IMR-90 (cell line): ENCODE measurements around the gene AKAP12. TPM values are rescaled to one million over a fixed set of nuclear protein-coding genes. Genes with fewer than 3 reads are reported as not detected.

ENCODE experiments used
- ATAC-seq: fragments of 200-7000 bp; cut with Tn5 transposase; 2 replicates; pipeline ENCODE4 v1.9.1; 2020; ENCODE audit warnings: low read depth, mild to moderate bottlenecking, moderate library complexity
- BruUV-seq: library from RNA; stranded (reverse); fragments of 400-500 nt; replicated peaks from 2 replicates; lab custom pipeline; 2021; lab: Mats Ljungman, UMichigan
- CTCF ChIA-PET: fragments of 300-600 bp; formaldehyde crosslinking; extraction: SDS; loops from one replicate; lab custom pipeline; 2021; ENCODE audit warnings: antibody characterized with exemption; lab: Yijun Ruan, JAX
- POLR2A ChIA-PET: fragments of 300-600 bp; sonication (Branson Sonifier 250); formaldehyde crosslinking; loops from one replicate; lab custom pipeline; 2022; ENCODE audit warnings: antibody characterized with exemption; ENCODE audit not compliant: unreplicated experiment; lab: Charles Lee
- DNase-seq: peaks from one replicate; pipeline ENCODE4 v3.0.0; 2013
- H2AFZ ChIP-seq: replicated peaks from 2 replicates; pipeline ENCODE3; 2013; ENCODE audit warnings: low read length, mild to moderate bottlenecking; ENCODE audit not compliant: poor library complexity
- H2AK5ac ChIP-seq: 2 replicates; pipeline ENCODE4 v1.6.1; 2013; ENCODE audit warnings: low read depth, low read length, inconsistent platforms
- H2AK9ac ChIP-seq: replicated peaks from 2 replicates; pipeline ENCODE3; 2013; ENCODE audit warnings: mild to moderate bottlenecking, low read depth, low read length, moderate library complexity; ENCODE audit not compliant: poor library complexity
- H2BK120ac ChIP-seq: 2 replicates; pipeline ENCODE4 v1.6.1; 2013; ENCODE audit warnings: low read depth, low read length, inconsistent platforms
- H2BK15ac ChIP-seq: 3 replicates; pipeline ENCODE4 v1.6.1; 2013; ENCODE audit warnings: low read depth, low read length, inconsistent platforms
- H2BK20ac ChIP-seq: 2 replicates; pipeline ENCODE4 v1.6.1; 2013; ENCODE audit warnings: low read depth, mild to moderate bottlenecking, inconsistent platforms, low read length, moderate library complexity
- H2BK5ac ChIP-seq: 2 replicates; pipeline ENCODE4 v1.6.1; 2013; ENCODE audit warnings: mild to moderate bottlenecking, low read depth, low read length, inconsistent platforms; ENCODE audit not compliant: poor library complexity, severe bottlenecking
- H3K14ac ChIP-seq: replicated peaks from 2 replicates; pipeline ENCODE4 v1.6.1; 2013; ENCODE audit warnings: low read depth, low read length, inconsistent platforms
- H3K18ac ChIP-seq: 2 replicates; pipeline ENCODE4 v1.6.1; 2013; ENCODE audit warnings: low read depth, low read length, control low read depth
- H3K23ac ChIP-seq: 2 replicates; pipeline ENCODE4 v1.6.1; 2013; ENCODE audit warnings: low read depth, low read length, inconsistent platforms
- H3K27ac ChIP-seq: 2 replicates; pipeline ENCODE4 v1.5.1; 2013; ENCODE audit warnings: mild to moderate bottlenecking, control low read depth, low read length; ENCODE audit not compliant: insufficient read depth
- H3K27me3 ChIP-seq: 2 replicates; pipeline ENCODE4 v1.6.1; 2013; ENCODE audit warnings: low read length; ENCODE audit not compliant: control insufficient read depth, insufficient read depth
- H3K36me3 ChIP-seq: 2 replicates; pipeline ENCODE4 v1.6.1; 2013; ENCODE audit warnings: low read length, mixed read lengths; ENCODE audit not compliant: control insufficient read depth, insufficient read depth
- H3K4ac ChIP-seq: 2 replicates; pipeline ENCODE4 v1.6.1; 2013; ENCODE audit warnings: low read depth, low read length, inconsistent platforms
- H3K4me1 ChIP-seq: 2 replicates; pipeline ENCODE4 v1.6.1; 2013; ENCODE audit warnings: low read length, mixed read lengths; ENCODE audit not compliant: control insufficient read depth, insufficient read depth
- H3K4me2 ChIP-seq: 2 replicates; pipeline ENCODE4 v1.6.1; 2013; ENCODE audit warnings: low read depth, mild to moderate bottlenecking, control low read depth, low read length, moderate library complexity
- H3K4me3 ChIP-seq: 2 replicates; pipeline ENCODE4 v1.5.1; 2013; ENCODE audit warnings: low read depth, mild to moderate bottlenecking, control low read depth, low read length, moderate library complexity; ENCODE audit not compliant: insufficient read depth
- H3K56ac ChIP-seq: 2 replicates; pipeline ENCODE4 v1.6.1; 2013; ENCODE audit warnings: low read length, inconsistent platforms; ENCODE audit not compliant: insufficient read depth; ENCODE audit errors: extremely low read depth
- H3K79me1 ChIP-seq, 2 experiments: 2 replicates each; pipeline ENCODE4 v1.6.1; 2013; ENCODE audit warnings: low read length in 2 of 2, inconsistent platforms in 1 of 2, low read depth in 1 of 2
- H3K9ac ChIP-seq: 2 replicates; pipeline ENCODE4 v1.6.1; 2013; ENCODE audit warnings: low read depth, low read length, control low read depth
- H3K9me1 ChIP-seq: 2 replicates; pipeline ENCODE4 v1.6.1; 2013; ENCODE audit warnings: low read length, inconsistent platforms; ENCODE audit not compliant: insufficient read depth
- H3K9me3 ChIP-seq: 2 replicates; pipeline ENCODE4 v1.6.1; 2013; ENCODE audit warnings: low read length; ENCODE audit not compliant: control insufficient read depth, insufficient read depth
- H4K20me1 ChIP-seq: 2 replicates; pipeline ENCODE4 v1.6.1; 2013; ENCODE audit warnings: low read length, inconsistent platforms; ENCODE audit not compliant: insufficient read depth
- H4K5ac ChIP-seq: 2 replicates; pipeline ENCODE4 v1.6.1; 2013; ENCODE audit warnings: mild to moderate bottlenecking, low read depth, low read length, control low read depth
- H4K8ac ChIP-seq, 2 experiments: 2 replicates each; pipeline ENCODE4 v1.6.1; 2013; ENCODE audit warnings: low read depth in 2 of 2, low read length in 2 of 2, control low read depth in 1 of 2, inconsistent platforms in 1 of 2
- H4K91ac ChIP-seq: 2 replicates; pipeline ENCODE4 v1.6.1; 2013; ENCODE audit warnings: low read depth, low read length, inconsistent platforms; ENCODE audit not compliant: insufficient read depth
- BHLHE40 ChIP-seq: fragments of 150-350 bp; IDR thresholded peaks from 2 replicates; pipeline ENCODE4 v1.6.1; 2016; ENCODE audit warnings: mild to moderate bottlenecking, low read depth, low read length
- FOS ChIP-seq: fragments of 150-350 bp; IDR thresholded peaks from 2 replicates; pipeline ENCODE4 v1.6.1; 2016; ENCODE audit warnings: low read depth, low read length
- MAFK ChIP-seq: IDR thresholded peaks from 2 replicates; pipeline ENCODE4 v1.6.1; 2012; ENCODE audit warnings: low read depth, low read length, improper control_type of control experiment
- MAZ ChIP-seq: IDR thresholded peaks from 2 replicates; pipeline ENCODE4 v1.6.1; 2012; ENCODE audit warnings: low read depth, mild to moderate bottlenecking, low read length, improper control_type of control experiment, moderate library complexity, borderline replicate concordance
- MXI1 ChIP-seq: IDR thresholded peaks from 2 replicates; pipeline ENCODE4 v1.6.1; 2012; ENCODE audit warnings: low read depth, mild to moderate bottlenecking, low read length, moderate library complexity, borderline replicate concordance
- NFE2L2 ChIP-seq: fragments of 150-350 bp; IDR thresholded peaks from 2 replicates; pipeline ENCODE4 v1.6.1; 2016; ENCODE audit warnings: low read depth, mild to moderate bottlenecking, low read length
- POLR2A ChIP-seq: IDR thresholded peaks from 2 replicates; pipeline ENCODE4 v1.6.1; 2012; ENCODE audit warnings: mild to moderate bottlenecking, low read depth, low read length
- RAD21 ChIP-seq: IDR thresholded peaks from 2 replicates; pipeline ENCODE4 v1.6.1; 2012; ENCODE audit warnings: low read length, improper control_type of control experiment
- RCOR1 ChIP-seq: IDR thresholded peaks from 2 replicates; pipeline ENCODE4 v1.6.1; 2012; ENCODE audit warnings: mild to moderate bottlenecking, low read length, improper control_type of control experiment; ENCODE audit not compliant: insufficient replicate concordance
- RFX5 ChIP-seq: IDR thresholded peaks from 2 replicates; pipeline ENCODE4 v1.8.0; 2012; ENCODE audit warnings: low read depth, mild to moderate bottlenecking, low read length, moderate library complexity
- SMC3 ChIP-seq: fragments of 150-350 bp; IDR thresholded peaks from 2 replicates; pipeline ENCODE4 v1.6.1; 2016; ENCODE audit warnings: low read depth, mild to moderate bottlenecking, antibody characterized with exemption, low read length, moderate library complexity
- WGBS, 2 experiments: methylation state at CpG; one replicate each; pipeline versions ENCODE4 v1.1.5 to v1.1.7; 2013; ENCODE audit warnings: missing lambda C conversion rate in 2 of 2; ENCODE audit not compliant: insufficient read length in 1 of 2; ENCODE audit errors: extremely low coverage in 2 of 2; 5-methylcytosine and 5-hydroxymethylcytosine counted together
- dilution Hi-C: fragments of 300-500 bp; cut with HindIII; formaldehyde crosslinking; loops from one replicate; pipeline ENCODE4 v1.14.3; 2018; ENCODE audit warnings: low sequenced_read_pairs; ENCODE audit not compliant: unreplicated experiment
- in situ Hi-C: fragments of 300-500 bp; cut with MboI; formaldehyde crosslinking; loops from 3 replicates; pipeline ENCODE4 v1.14.3; 2019; ENCODE audit warnings: low sequenced_read_pairs, inconsistent platforms, mixed read lengths
- intact Hi-C: fragments of 100-400 bp; cut with micrococcal nuclease; formaldehyde crosslinking; loops from 2 replicates; pipeline ENCODE4 v1.10.0; 2022
- polyA plus RNA-seq, 3 experiments: library from polyadenylated mRNA; depleted of rRNA; stranded (reverse); fragments of >200 nt; gene quantifications; 2 replicates each; pipeline ENCODE4 v1.2.3, GENCODE V29; 2012; ENCODE audit warnings: low replicate concordance in 1 of 3
- total RNA-seq: library from RNA; depleted of rRNA; stranded (reverse); fragments of >200 nt; gene quantifications from 2 replicates; pipeline ENCODE4 v1.2.3, GENCODE V29; 2012
- TF ChIP-seq, protein P1 (sequence below): conservative IDR thresholded peaks from 2 replicates; pipeline ENCODE4 v1.5.1; 2012; ENCODE audit warnings: mild to moderate bottlenecking, low read depth, low read length, improper control_type of control experiment
- TF ChIP-seq, protein P2 (sequence below): fragments of 150-350 bp; IDR thresholded peaks from 2 replicates; pipeline ENCODE4 v1.6.1; 2016; ENCODE audit warnings: low read depth, mild to moderate bottlenecking, low read length, moderate library complexity, borderline replicate concordance

Gene AKAP12
- total and polyA plus RNA-seq, 2 of the 4 experiments (the other 2 are of a cell fraction), result 56.0 to 118 TPM

DNA sequence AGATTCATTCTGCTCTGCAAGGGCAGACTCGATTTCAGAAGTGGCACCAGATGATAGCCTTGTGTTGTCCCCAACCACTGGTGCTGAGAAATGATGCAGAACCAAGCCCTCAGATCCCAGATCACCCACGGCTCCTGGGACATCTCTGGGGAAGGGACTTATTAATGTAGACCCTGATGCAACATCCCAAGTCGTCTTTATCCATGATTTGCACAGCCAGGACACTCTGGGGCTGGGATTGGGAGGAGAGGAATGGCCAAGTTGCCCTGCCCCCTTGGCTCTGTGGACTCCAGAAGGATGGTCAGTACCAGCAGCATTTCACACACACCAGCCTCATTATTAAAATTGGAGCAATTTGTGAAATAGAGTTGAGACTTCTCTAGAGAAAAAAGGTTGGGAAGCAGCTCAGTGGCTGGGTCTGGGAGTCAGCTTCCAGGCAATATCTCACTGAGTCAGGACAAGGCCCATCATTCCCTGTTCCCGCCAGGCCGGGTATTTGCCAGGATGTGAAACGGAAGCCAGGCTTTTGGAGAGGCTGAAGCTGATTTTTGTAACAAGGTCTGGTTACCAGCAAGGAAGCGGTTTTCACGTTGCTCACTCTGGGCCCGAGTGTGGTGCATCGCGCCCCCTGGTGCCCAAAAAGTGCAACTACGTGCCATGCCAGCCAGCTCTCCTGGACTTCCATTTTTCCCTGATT is 84.2 kb downstream of the AKAP12 start:
- dilution Hi-C loops (no loop called here), intact Hi-C loops (loop anchor here (1.0 to 2.0 kb wide), 5 partner anchors 83 to 431 kb away; no protein-coding TSS in a partner anchor), in situ Hi-C loops (loop anchor here (5.0 to 10.0 kb wide), 2 partner anchors 312 to 499 kb away; no protein-coding TSS in a partner anchor)
- no peaks in the 10 kb centered on the region for H3K27me3 ChIP-seq
- peak overlapping the region; percentile 32 for H3K14ac ChIP-seq
- peak overlapping the region; percentile 56 for H4K91ac ChIP-seq
- H2BK5ac ChIP-seq, result peak overlapping the region; percentile 10
- ATAC-seq (peak; percentile 87), DNase-seq (peak; percentile 93)
- peak overlapping the region; percentile 11; the same call in 1 of the 2 replicates for H2BK20ac ChIP-seq
- peak overlapping the region; percentile 80 for H2BK120ac ChIP-seq
- BruUV-seq, result no TSS peak
- peak overlapping the region; percentile 81 for H2AFZ ChIP-seq
- H4K20me1 ChIP-seq, result no peaks in the 10 kb centered on the region
- no peak overlapping the region for H3K4me3 ChIP-seq
- CTCF ChIA-PET, result interaction anchor here (0.5 to 4.4 kb wide), 34 partner anchors 11 to 506 kb away, joined by 3 to 56 read pairs (median 4); partner anchors contain the start of gene AKAP12
- H3K9me1 ChIP-seq, result no peaks in the 10 kb centered on the region
- peak overlapping the region; percentile 7; the same call in 1 of the 2 replicates for H3K27ac ChIP-seq
- H3K4me1 ChIP-seq, result peaks cover 6% of the 10 kb centered on the region; the same call in 1 of the 2 replicates
- H2AK9ac ChIP-seq, result peak overlapping the region; percentile 10
- no peaks in the 10 kb centered on the region for H3K9me3 ChIP-seq
- H3K9ac ChIP-seq, result 0 out of 2 replicates have a peak overlapping the region, but pooled peaks have one; percentile 33
- H3K18ac ChIP-seq, result peak overlapping the region; percentile 19; the same call in 1 of the 2 replicates
- WGBS, 2 experiments, result 0% methylated on average over 5 of the region's 12 CpGs; no CpG with 5 or more reads in 1 of the 2 experiments
- no peak overlapping the region; the same call in 1 of the 2 replicates for H3K56ac ChIP-seq
- 0 out of 2 replicates have a peak overlapping the region, but pooled peaks have one; percentile 4 for H3K23ac ChIP-seq
- POLR2A ChIA-PET, result no interaction called here
- H3K4ac ChIP-seq, result peak overlapping the region; percentile 57
- H2BK15ac ChIP-seq, result peak overlapping the region; percentile 83; the same call in 1 of the 3 replicates
- peak overlapping the region; percentile 13 for H2AK5ac ChIP-seq
- H3K36me3 ChIP-seq, result no peaks in the 10 kb centered on the region
- peak overlapping the region; percentile 40 for H3K4me2 ChIP-seq
- peaks cover 6 to 12% of the 10 kb centered on the region in 2 experiments; a peak in 3 of 4 replicates for H3K79me1 ChIP-seq
- H4K5ac ChIP-seq, result peak overlapping the region; percentile 53
- H4K8ac ChIP-seq, result peak overlapping the region; percentile 5 to 48; a peak in 3 of 4 replicates
- no peak for TF ChIP-seq MAZ
- peak; percentile 96 for TF ChIP-seq SMC3
- no peak for TF ChIP-seq BHLHE40
- peak; percentile 96 for TF ChIP-seq RAD21
- TF ChIP-seq RFX5, result no peak
- no peak for TF ChIP-seq MAFK
- TF ChIP-seq FOS, result no peak
- no peak for TF ChIP-seq MXI1
- TF ChIP-seq POLR2A, result no peak
- TF ChIP-seq NFE2L2, result no peak
- TF ChIP-seq, protein P1, sequence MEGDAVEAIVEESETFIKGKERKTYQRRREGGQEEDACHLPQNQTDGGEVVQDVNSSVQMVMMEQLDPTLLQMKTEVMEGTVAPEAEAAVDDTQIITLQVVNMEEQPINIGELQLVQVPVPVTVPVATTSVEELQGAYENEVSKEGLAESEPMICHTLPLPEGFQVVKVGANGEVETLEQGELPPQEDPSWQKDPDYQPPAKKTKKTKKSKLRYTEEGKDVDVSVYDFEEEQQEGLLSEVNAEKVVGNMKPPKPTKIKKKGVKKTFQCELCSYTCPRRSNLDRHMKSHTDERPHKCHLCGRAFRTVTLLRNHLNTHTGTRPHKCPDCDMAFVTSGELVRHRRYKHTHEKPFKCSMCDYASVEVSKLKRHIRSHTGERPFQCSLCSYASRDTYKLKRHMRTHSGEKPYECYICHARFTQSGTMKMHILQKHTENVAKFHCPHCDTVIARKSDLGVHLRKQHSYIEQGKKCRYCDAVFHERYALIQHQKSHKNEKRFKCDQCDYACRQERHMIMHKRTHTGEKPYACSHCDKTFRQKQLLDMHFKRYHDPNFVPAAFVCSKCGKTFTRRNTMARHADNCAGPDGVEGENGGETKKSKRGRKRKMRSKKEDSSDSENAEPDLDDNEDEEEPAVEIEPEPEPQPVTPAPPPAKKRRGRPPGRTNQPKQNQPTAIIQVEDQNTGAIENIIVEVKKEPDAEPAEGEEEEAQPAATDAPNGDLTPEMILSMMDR, result peak; percentile 96
- no peak for TF ChIP-seq RCOR1
- TF ChIP-seq, protein P2, sequence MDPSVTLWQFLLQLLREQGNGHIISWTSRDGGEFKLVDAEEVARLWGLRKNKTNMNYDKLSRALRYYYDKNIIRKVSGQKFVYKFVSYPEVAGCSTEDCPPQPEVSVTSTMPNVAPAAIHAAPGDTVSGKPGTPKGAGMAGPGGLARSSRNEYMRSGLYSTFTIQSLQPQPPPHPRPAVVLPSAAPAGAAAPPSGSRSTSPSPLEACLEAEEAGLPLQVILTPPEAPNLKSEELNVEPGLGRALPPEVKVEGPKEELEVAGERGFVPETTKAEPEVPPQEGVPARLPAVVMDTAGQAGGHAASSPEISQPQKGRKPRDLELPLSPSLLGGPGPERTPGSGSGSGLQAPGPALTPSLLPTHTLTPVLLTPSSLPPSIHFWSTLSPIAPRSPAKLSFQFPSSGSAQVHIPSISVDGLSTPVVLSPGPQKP, result no peak
